ENCODE measurements around the gene FERMT2.

The FERMT2 gene

GRCh38 chr14:52862632-52863333, 88.1 kb downstream of the FERMT2 start:
- Histone ChIP-seq H3K79me2 (ENCODE audit: insufficient read depth, low read length) (no peaks in the 10 kb centered on the region), H3K4me2 (ENCODE audit: low read depth, low read length, poor library complexity, severe bottlenecking) (peak overlapping the region; percentile 29)

GRCh38 chr14:52861403-52861802, 89.4 kb downstream of the FERMT2 start:
- H3F3A ChIP-seq (ENCODE audit: low read depth), result no peaks in the 10 kb centered on the region
- no peaks in the 10 kb centered on the region for H4K20me1 ChIP-seq (ENCODE audit: insufficient read depth, low read length, poor library complexity, severe bottlenecking)
- H3K4me2 ChIP-seq (ENCODE audit: low read depth, low read length, poor library complexity, severe bottlenecking), result no peak overlapping the region
- no peak for TF ChIP-seq CTCF (conservative IDR thresholded peaks at IDR 0.05; ENCODE audit: low read length)
- no peak for TF ChIP-seq EZH2phosphoT487 (IDR thresholded peaks at IDR 0.05; ENCODE audit: borderline replicate concordance)
- no peak overlapping the region for H2AFZ ChIP-seq (ENCODE audit: low read length)
- H3K4me1 ChIP-seq (ENCODE audit: insufficient read depth, low read length, poor library complexity, severe bottlenecking), result peaks cover 14% of the 10 kb centered on the region
- no peaks in the 10 kb centered on the region for H3K9me3 ChIP-seq (ENCODE audit: insufficient read depth, low read depth, low read length)
- H3K9me2 ChIP-seq (replicated peaks; ENCODE audit: low read depth, low read length), result no peaks in the 10 kb centered on the region
- peaks cover 4% of the 10 kb centered on the region; the same call in 1 of the 2 replicates for H3K36me3 ChIP-seq (ENCODE audit: insufficient read depth, low read length)
- no peak overlapping the region for H3K9ac ChIP-seq (ENCODE audit: low read depth, low read length, poor library complexity, severe bottlenecking)
- H3K79me2 ChIP-seq (ENCODE audit: insufficient read depth, low read length), result no peaks in the 10 kb centered on the region
- no peak overlapping the region for H3K4me3 ChIP-seq (ENCODE audit: low read length, poor library complexity, severe bottlenecking)
- no peaks in the 10 kb centered on the region for H3K27me3 ChIP-seq (ENCODE audit: insufficient read depth, low read length, poor library complexity, severe bottlenecking)

More at GRCh38 chr14:52862632-52863333, 88.1 kb downstream of the FERMT2 start:
- Histone ChIP-seq H3K9me2 (replicated peaks; ENCODE audit: low read depth, low read length) (no peaks in the 10 kb centered on the region), H3K9me3 (ENCODE audit: insufficient read depth, low read depth, low read length) (no peaks in the 10 kb centered on the region), H3F3A (ENCODE audit: low read depth) (no peaks in the 10 kb centered on the region), H4K20me1 (ENCODE audit: insufficient read depth, low read length, poor library complexity, severe bottlenecking) (no peaks in the 10 kb centered on the region), H3K9ac (ENCODE audit: low read depth, low read length, poor library complexity, severe bottlenecking) (no peak overlapping the region), H3K4me3 (ENCODE audit: low read length, poor library complexity, severe bottlenecking) (no peak overlapping the region), H3K27me3 (ENCODE audit: insufficient read depth, low read length, poor library complexity, severe bottlenecking) (no peaks in the 10 kb centered on the region), H2AFZ (ENCODE audit: low read length) (no peak overlapping the region), H3K4me1 (ENCODE audit: insufficient read depth, low read length, poor library complexity, severe bottlenecking) (peaks cover 18% of the 10 kb centered on the region), H3K36me3 (ENCODE audit: insufficient read depth, low read length) (peaks cover 4% of the 10 kb centered on the region; the same call in 1 of the 2 replicates)
- no peak for TF ChIP-seq CTCF (conservative IDR thresholded peaks at IDR 0.05; ENCODE audit: low read length)
- TF ChIP-seq EZH2phosphoT487 (IDR thresholded peaks at IDR 0.05; ENCODE audit: borderline replicate concordance), result no peak

- Histone ChIP-seq H3K27me3 (ENCODE audit: insufficient read depth, low read length, poor library complexity, severe bottlenecking) (no peaks in the 10 kb centered on the region), H4K20me1 (ENCODE audit: insufficient read depth, low read length, poor library complexity, severe bottlenecking) (no peaks in the 10 kb centered on the region), H3K9me2 (replicated peaks; ENCODE audit: low read depth, low read length) (no peaks in the 10 kb centered on the region), H3K36me3 (ENCODE audit: insufficient read depth, low read length) (peaks cover 4% of the 10 kb centered on the region; the same call in 1 of the 2 replicates), H3K79me2 (ENCODE audit: insufficient read depth, low read length) (no peaks in the 10 kb centered on the region), H3K4me3 (ENCODE audit: low read length, poor library complexity, severe bottlenecking) (no peak overlapping the region), H2AFZ (ENCODE audit: low read length) (no peak overlapping the region), H3K9me3 (ENCODE audit: insufficient read depth, low read depth, low read length) (no peaks in the 10 kb centered on the region), H3K4me1 (ENCODE audit: insufficient read depth, low read length, poor library complexity, severe bottlenecking) (peaks cover 10% of the 10 kb centered on the region), H3K4me2 (ENCODE audit: low read depth, low read length, poor library complexity, severe bottlenecking) (no peak overlapping the region), H3F3A (ENCODE audit: low read depth) (no peaks in the 10 kb centered on the region), H3K9ac (ENCODE audit: low read depth, low read length, poor library complexity, severe bottlenecking) (no peak overlapping the region)
- TF ChIP-seq CTCF (conservative IDR thresholded peaks at IDR 0.05; ENCODE audit: low read length) (no peak), EZH2phosphoT487 (IDR thresholded peaks at IDR 0.05; ENCODE audit: borderline replicate concordance) (no peak)
Observed at GRCh38 chr14:52860910-52861309, 89.9 kb downstream of the FERMT2 start.
